Uterus (tissue), 2 donors: ENCODE measurements around the gene DCAF8L2.

Experiments used
- CTCF ChIP-seq, 4 experiments: fragments of 200-600 bp in 2 of 4; fragments of 450-650 bp in 2 of 4; sonication (generic) in 2 of 4; IDR thresholded peaks; one replicate each; pipeline ENCODE4 v1.5.1; 2016 to 2019; ENCODE audit warnings: antibody characterized with exemption in 4 of 4, mild to moderate bottlenecking in 2 of 4, moderate library complexity in 1 of 4
- POLR2A ChIP-seq, 2 donors: fragments of 450-650 bp; IDR thresholded peaks; one replicate each; pipeline ENCODE4 v1.6.1; 2016; ENCODE audit warnings: antibody characterized with exemption in 2 of 2, mild to moderate bottlenecking in 1 of 2, moderate library complexity in 1 of 2

DNA sequence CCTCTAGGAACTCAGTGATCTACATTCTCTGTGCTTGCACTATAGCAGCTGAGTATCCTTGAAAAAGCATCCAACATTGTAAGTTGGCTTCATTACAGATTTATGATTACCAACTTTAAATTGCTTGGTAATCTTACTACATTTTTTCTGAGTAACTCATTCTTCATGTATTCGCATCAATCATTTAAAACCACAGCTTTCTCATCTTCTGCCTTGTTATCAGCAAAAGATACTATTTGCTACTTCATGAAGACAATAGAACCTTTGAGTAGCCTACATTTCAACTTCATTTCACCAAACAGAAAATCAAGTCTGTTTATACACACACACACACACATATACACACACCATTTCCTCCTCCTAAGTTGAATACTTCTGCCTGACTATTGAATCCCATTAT, 6.2 kb upstream of the DCAF8L2 start:
- TF ChIP-seq CTCF (IDR thresholded peaks at IDR 0.05) (no peak), POLR2A (IDR thresholded peaks at IDR 0.05) (no peak)
